Hematopoietic multipotent progenitor cell treated with erythropoietin and hydrocortisone succinate and interleukin-3 and kit ligand, for 6 days (in vitro differentiated cells): ENCODE measurements around the gene KDM8.

ENCODE experiments used
- DNase-seq: peaks from one replicate; pipeline ENCODE4 v3.0.0-alpha.2; 2015

The KDM8 gene

DNA sequence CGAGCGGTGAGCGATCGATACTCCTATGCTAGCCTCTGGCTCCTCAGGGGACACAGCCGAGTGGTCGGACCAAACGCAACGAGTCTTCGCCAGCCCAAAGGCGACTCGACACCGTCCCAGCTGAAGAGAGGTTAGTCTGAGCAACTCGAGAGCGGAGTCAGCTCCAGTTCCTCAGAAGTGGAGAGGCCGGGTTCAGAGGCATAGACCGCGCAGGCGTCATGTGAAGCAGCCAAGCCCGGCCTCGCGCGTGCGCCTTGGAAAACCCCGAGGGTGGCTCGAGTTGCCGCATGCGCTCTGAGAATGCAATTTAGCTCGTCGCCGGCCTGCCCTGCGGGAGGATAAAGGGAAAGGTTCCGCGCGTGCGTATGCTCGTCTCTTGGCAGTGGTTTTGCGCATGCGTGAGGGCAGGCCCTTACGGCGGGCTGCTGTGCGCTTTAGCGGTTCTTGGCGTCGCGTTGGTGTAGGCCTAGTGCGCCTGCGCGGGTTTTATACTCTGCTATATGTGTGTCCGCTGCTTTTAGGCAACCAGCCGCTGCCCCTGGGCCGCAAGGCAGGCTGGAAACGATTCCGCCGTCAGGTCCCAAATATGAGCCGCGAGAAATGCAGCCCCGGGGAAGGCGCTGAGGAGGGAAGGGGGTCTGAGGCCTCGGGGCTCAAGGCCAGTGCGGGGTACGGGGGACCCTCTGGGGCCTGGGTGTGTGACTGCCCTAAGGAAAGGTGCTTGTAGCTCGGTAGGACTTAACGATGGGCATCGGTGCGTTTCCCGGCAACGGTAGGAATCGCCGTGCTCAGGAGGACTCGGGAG is at the start of gene KDM8:
KDM8 (plus strand) TSS at position 20 of the 805 bp plus-strand sequence. CDS start 6,598 bp downstream, outside the sequence.
- peak; percentile 100 for DNase-seq

DNA sequence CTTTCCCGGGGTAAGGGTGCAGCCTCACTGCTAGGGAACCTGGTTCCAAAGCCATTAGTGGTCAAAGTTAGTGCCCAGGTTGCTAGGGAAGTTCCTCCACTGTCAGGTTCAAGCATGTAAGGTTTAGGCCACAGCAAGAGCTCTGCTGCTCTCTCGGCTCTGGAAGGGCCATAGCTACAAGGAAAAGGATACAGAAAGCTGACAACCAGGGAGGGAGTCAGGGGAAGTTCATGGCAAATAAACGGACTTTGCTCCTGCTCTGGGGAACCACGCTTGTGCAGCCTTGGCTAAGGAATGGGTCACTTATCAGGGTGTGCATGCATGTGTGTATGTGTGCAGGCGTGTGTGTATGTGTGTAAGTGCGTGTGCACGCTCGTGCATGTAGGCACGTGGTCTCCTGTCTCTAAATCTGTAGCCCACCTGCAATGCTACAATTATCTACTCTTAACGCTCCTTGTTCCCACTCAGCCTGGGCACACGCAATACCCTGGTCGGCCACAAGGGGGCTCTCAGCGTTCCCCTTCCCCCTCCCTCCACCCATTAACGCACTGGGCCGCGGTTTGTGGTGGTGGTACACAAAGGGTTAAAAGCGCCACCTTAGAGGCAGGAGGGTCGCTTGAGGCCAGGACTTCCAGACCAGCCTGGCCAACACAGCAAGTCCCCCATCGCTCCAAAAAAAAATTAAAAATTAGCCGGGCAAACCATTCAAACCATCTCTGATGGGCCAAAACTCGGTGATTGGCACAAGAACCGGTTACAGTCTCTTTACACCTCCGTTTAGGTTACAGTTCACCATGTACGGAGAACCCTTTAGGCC is 48.4 kb upstream of the KDM8 start:
- peak; percentile 67 for DNase-seq

DNA sequence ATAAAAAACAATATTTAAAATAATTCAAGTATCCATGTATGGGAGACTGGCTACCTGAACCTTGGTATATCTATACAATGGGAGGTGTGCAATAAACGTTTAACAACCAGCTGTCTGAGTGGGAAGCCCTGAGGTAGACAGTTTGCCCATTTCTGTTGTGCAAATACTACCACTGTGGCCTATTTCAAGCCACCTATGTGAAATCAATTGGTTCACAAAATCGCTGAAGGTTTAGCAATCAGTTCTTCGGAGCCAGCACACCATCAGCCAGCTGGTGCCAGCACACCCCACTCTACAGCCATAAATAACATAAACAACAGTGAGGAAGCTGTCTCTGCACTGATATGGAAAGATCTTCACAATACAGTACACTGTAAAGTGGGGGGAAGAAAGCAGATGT is 46.7 kb upstream of the KDM8 start:
- no peak for DNase-seq

DNA sequence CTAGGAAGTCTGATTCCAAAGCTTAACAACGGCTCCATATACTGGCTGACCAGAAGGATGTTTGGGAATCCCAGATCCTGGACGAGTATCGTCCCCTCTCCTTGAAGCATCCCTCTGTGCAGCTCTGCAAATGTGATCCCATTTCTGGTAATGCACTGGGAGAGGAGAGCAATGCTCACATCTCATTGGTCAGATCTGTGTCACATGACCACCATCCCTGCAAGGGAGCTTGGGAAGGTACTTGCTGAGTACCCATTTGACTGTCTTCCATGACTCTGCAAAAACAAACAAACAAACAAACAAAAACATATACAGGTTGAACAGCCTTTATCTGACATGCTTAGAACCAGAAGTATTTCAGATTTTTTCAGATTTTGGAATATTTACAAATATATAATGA is 41.9 kb upstream of the KDM8 start:
- DNase-seq, result no peak

DNA sequence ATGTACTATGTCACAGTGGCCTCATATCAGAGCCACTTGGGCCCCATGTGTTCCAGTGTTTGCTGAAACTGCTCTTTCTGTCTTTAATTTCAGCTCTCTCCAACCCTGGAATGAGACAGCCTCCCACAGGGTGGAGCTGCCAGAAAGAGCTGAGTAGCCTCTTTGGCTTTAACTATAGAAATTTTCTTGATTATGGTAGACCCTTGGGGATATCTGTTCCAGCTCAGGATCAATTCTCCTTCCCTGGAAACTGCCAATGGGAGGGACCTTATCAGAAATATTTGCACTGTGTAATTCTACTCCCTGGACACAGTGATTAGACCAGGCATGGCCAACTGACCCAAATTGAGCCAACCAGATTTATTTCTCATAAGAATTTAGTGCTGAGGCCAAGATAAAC is 39.0 kb upstream of the KDM8 start:
- no peak for DNase-seq

DNA sequence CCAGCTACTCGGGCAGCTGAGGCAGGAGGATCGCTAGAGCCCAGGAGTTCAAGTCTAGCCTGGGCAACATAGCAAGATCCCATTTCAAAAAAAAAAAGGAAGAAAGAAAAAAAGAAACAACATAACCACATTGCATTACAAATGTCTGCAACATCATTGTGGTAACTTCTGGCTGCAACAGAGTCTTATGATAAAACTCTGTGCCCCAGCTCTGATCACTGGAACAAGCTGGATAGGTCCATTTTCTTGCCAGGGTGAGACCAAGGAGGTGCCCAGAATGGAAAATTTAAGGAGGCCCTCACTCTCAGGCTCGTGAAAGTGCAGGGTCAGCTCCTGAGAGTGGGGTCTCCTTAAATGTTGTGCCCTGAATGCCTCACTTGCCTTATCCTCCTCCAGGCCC is 37.8 kb upstream of the KDM8 start:
- peak; percentile 23 for DNase-seq

DNA sequence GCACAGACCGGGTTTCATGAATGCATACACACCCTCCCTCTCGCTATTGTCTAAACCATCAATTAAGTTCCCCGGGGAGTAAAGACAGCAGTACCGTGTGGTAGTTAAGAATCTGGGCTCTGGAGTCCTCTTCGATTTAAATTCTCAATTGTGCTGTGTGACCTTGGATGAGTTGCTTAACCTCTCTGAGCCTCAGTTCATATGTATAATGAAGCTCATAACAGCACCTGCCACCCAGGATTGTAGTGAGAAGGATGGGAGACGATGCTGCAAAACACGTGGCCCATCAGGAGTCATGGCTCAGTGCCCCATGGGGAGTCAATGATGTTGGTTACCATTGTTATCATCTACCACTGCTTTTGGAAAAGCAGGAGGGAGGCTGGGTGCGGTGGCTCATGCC is 34.5 kb upstream of the KDM8 start:
- no peak for DNase-seq

DNA sequence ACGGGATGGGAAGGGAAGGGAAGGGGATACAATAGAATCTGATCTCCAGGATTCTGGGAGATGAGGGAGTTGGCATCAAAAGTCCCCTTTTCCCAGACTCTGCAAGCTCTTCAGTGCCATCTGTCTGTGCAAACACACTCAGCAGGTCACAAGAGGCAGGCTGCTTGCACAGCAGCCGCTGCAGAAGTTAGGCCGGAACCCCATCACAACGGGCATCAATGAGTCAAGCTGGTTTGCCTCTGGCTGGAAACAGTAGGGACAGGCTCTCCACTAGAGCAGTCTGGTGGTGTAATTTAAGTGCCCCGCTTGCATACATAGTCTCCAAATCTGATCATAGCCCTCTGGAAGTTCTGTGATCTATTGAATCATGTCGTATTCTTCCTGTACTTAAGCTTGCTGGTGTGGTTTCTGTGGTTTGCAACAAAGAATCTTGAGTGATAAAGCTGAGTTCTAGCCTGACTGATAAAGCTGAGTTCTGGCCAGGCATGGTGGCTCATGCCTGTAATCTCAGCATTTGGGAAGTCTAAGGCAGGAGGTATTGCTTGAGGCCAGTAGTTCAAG is 33.7 kb upstream of the KDM8 start:
- peak; percentile 77 for DNase-seq

DNA sequence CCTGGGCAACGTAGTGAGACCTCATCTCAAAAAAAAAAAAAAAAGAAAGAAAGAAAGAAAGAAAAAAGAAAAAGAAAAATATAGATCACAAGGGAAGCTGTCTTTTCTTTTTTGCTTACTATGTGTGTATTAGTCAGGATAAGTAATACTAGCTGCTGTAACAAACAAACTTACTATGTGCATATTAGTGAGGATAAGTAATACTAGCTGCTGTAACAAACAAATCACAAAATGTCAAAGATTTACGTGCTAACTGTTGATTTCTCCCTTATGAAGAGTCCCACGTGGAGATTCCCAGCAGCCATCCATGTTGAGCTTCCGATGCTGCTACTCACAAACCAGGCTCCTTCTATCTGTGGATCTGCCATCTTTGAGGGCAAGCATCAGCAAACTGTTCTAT is 31.7 kb upstream of the KDM8 start:
- DNase-seq, result no peak

DNA sequence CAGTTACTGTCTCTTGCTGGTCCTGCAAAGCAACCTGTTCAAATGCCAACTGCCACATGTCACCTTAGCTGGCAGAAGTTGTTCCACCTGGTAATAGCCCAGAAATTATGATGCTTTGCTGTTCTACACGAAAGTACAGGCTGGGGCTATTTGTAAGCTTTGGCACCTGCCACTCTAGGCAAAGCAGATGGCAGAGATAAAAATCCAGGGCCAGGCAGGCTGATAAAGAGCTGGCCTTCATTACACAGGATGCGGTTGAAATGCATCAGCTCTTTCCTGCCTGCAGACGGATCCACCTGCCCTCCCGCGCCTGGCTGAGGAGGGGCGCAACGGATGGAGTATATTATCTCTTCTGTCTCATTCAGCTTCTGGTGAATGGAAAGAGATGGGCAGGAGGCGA is 29.3 kb upstream of the KDM8 start:
- DNase-seq, result peak; percentile 73

DNA sequence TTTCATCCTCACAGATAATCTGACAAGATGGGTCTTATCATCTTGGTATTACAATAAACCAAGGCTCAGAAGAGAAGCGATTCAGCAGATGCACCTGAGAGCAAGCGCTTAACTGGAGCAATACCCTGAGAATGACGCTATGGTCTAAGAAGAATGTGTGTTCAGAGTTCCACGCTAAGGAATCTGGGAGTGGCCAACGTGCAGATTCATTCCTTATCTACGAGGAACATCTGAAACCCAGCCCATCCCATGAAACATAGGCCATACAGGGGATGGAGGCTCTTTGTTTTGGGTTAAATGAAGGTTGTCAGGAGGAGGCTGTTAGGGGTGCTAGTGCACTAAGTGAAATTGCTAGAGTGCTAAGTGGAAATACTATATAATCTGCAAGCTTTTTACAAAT is 28.5 kb upstream of the KDM8 start:
- peak; percentile 58 for DNase-seq

DNA sequence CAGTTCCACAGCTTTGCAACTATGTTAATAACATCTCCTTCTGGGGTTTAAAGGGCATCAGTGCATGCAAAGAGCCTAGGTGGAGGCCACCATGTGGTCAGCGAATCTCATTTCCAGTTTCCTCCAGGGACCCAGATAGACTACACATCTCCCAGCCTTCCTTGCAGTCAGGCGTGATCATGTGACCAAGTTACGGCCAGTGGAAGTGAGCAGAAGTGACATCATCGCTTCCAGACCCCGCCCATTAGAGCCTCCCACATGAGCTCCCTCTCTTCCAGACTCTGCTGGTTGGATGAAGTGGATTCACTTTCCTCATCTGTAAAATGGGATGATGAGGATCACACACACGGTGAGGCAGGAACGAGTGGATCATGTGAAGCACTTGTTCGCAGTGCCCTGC is 27.4 kb upstream of the KDM8 start:
- no peak for DNase-seq

DNA sequence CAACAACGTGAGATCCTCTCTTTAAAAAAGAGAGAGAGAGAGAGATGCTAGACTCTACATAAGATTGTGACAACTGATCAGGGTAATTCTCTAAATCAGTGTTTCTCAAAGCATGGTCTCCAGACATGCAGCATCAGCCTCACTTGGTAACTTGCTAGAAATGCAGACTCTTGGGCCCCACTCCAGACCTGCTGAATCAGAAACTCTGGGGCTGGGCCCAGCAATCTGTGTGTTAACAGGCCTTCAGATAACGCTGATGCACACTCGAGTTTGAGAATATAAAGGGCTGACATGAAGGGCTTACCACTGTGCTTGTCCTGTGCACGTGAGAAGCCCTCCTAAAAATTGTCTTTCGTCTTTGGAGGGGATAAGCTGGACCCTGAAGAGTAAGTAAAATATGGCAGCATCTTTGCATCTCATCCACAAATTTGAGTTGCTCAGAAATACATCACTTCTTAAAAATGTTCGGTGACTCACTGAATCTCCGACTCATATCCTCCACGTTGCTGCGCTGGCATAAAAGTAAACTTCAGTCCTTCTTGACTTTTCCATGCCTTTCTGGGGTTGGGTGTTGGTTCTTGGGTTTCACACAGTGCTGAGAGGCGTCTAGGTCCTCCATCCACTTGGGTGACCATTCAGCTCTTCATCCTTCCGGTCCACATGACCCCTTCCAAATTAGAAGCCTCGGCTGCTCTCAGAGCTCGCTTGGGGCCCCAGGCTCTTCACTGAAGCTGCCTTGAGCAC is 26.1 kb upstream of the KDM8 start:
- DNase-seq, result no peak

DNA sequence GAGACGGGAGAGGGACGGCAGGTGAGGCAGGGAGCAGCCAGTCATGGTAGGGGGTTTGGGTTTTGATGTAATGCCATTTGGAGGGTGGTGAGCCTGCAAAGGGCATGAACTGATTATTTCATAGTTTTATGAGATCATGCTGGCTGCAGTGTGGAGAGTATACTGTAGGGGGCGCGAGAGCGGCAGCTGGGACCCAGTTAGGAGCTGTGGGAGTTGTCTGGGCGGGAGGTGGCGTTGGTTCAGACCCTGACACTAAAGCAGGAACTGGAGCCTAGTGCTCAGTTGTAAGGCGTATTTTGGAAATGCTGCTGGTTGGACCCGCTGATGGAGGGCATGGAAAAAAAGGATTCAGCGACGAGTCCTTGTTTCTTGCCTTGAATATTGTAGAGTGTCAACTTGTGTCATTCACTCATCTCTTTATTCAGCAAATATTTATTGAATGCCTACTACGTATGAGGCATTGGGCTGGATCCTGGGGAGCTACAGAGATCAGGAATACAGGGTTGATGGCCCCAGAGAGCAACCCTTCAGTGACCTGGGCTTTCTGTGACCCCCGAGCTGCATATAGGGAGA is 23.7 kb upstream of the KDM8 start:
- peak; percentile 92 for DNase-seq

DNA sequence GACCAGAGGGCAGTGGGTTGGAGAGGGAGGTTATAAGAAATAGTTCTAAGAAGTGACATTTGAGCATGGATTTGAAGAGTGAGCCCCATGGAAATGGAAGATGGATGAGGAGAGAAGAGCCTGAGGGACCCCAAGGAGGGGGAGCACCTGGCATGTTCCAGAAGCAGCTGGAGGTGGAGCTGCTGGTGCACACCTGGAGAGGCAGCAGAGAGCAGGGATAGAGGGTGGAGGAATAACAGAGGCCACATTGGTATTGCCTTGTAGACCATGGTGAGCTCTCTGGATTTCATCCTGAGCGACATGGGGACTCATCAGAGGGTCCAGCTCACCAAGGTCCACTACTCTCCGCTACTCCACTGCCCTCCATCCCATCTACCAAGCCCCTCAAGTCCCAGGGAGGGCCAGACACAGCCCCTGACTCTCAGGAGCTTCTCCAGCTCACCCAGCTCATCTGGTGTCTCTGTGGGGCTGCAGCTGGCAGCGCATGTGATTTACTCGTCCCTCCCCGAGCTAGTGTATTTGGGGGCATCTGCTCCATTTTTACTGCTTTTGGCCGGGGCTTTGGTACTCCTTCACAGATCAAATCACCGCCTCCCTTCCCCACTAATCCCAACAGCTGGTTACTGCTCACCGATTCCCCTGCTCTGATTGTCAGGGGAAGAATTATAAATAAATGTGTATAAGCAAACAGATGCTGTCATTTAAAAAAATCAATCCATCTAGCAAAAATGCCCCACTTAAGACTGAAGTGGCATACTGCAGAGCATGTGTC is 22.1 kb upstream of the KDM8 start:
- no peak for DNase-seq

DNA sequence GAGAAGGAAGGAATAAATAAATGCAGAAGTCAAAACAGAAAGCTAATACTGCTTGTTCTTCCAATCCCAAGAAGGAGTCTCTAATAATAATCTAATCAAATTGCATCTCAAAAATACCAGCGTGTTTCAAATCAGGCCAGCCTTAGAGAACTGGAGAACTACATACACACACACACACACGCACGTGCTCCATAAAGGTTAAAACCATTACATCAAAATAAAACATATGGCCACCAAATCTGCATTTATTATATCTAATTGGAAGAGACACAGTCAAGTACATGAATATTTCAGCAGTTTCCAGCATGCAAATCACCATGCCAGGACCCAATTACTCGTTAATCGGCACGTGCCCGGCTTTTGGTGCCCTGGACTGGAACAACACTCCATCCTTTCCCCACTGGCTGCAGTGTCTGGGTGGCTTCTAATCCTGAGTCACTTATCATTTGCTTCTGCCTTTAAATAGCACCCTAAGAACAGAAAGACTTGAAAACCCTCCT is 20.4 kb upstream of the KDM8 start:
- DNase-seq, result no peak

DNA sequence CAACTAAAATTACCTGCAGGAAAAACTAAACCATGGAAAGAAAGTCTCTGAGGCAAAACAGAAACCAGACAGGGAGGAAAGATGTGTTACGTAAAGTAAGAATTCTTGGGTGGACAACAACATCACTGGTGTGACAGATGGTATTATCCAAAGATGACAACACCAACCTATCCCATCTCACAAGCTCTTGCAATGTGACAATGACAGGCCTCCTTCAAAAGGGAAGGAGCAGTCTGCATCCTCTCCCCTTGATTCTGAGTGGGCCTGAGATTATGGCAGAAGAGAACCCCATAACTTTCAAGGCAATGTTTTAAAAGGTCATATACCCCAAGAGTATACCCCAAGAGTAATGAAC is 17.6 kb upstream of the KDM8 start:
- DNase-seq, result no peak

DNA sequence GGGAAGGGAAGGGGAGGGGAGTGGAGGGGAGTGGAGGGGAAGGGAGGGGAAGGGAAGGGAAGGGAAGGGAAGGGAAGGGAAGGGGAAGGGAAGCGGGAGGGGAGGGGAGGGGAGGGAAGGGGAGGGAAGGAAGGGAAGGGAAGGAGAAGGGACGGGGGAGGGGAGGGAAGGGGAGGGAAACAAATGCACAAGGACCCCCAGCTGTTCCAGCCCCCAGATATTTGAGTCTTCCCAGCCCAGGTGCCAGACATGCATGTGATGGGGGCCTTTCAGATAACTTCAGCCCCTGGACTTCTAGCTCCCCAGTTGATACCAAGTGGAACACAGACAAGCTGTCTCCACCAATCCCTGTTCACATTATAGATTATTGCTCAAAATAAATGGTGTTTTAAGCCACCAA is 14.7 kb upstream of the KDM8 start:
- no peak for DNase-seq

DNA sequence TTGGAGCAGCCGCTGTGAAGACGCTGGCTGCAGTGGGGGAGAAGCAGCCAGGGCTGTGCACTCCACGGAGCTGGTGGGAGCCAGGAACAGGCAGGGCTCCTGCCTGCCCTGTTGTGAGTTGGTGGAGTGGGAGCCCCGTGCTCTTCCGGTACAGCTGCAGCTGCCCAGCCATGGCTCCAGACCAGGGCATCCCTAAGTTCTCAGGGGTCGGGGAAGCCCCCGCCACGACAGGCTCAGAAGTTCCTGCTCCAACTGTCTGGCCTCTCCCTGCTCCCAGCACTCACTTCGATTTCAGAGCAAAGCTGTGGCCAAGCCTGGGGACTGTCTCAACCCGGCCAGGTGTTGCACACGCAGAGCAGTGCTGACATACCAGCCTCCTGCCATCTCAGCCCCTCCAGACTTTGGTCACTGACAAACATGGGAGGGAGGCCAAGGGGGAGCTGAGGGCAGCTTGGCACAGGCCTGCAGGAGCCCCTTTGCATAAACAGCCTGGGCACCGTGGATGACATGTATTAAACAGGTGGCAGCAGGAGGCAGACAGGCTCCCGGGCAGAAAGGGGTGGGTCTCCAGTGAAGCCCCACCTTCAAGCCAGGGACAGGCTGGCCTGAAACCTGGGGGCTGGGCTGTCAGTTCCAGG is 13.9 kb upstream of the KDM8 start:
- no peak for DNase-seq

DNA sequence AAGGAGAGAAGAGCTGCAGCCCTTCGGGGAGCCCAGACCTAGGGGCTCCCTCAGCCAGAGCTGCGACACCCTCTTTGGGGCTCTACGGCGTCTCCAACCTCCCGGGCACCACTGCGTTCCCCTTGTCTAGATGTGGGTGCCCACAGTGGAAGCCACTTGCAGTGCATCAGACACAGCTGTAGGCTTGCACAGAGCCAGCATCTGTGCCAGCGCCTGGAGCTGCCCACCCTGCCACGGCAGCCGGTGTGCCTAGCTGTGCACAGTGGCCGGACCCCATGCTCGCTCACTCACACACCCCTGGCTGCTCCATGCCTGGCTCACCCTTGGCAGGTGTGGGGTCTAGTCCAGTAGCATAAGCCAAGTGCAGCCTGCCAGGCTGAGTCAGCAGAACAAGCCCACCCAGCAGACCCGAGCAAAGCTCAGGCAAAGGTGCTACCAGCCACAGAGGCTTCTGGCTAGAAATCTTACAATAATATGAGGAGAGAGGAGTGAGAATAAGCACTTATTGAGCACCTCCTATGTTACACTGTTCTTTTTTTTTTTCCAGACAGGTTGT is 12.9 kb upstream of the KDM8 start:
- DNase-seq, result no peak

DNA sequence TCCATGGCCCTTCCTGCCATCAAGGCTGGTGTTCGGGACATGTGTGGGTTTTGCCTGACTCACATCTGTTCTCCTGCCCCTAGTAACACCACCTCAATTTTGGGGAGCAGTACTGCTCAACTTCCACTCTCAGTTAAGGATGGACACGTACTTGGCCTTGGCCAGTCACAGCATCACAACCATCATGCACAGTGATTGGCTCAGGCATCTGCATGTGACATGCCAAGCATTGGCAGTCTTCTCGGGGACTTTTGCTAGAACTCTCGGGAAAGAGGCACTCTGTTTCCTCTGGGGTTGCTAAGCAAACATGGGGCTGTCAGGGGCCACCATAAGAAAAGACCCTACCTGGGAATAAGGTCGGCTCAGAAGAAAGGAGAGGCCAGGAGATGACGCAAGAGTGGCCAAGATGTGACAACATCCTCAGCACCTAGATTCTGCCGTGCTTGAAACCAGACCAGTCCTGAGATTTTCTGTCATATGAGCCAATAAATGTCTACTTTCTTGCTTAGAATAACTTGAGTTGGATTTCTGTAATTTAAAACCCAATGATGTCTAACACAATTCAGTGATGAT is 11.9 kb upstream of the KDM8 start:
- DNase-seq, result no peak
